ENCODE data around the gene ELAVL1.
"Not testable (repeated sequence)": the region's sequence is repeated elsewhere in the genome, so short reads cannot be mapped to it uniquely, and the experiment has no call there.

ELAVL1 gene

GRCh38 chr19:8005534-8006256 lies at the start of gene ELAVL1:
ELAVL1 (minus strand) TSS chr19:8005641; CDS start chr19:7991815, 13,826 bp downstream.
- peak; percentile 86 for DNase-seq (ENCODE audit: low read depth)

- no peak for DNase-seq (ENCODE audit: low read depth)
These were observed 48.7 kb upstream of the ELAVL1 start for GRCh38 chr19:8054169-8054568.

GRCh38 chr19:8052464-8052859 lies 47.0 kb upstream of the ELAVL1 start, which contains the start of gene CCL25:
CCL25 (plus strand) TSS chr19:8052760; CDS start chr19:8053050, 290 bp downstream.
- DNase-seq (ENCODE audit: low read depth) = no peak

GRCh38 chr19:8050274-8051096 lies 45.0 kb upstream of the ELAVL1 start:
- DNase-seq (ENCODE audit: low read depth) = peak; percentile 88

GRCh38 chr19:8046569-8047165 lies 41.2 kb upstream of the ELAVL1 start:
- no peak for DNase-seq (ENCODE audit: low read depth)

- DNase-seq (ENCODE audit: low read depth) = no peak
These were observed 40.6 kb upstream of the ELAVL1 start for GRCh38 chr19:8045872-8046568.

GRCh38 chr19:8044018-8044417 lies 38.6 kb upstream of the ELAVL1 start:
- DNase-seq (ENCODE audit: low read depth) = no peak

- DNase-seq (ENCODE audit: low read depth) = no peak
These were observed 37.5 kb upstream of the ELAVL1 start for GRCh38 chr19:8042900-8043299.

- DNase-seq (ENCODE audit: low read depth) = no peak
These were observed 36.1 kb upstream of the ELAVL1 start for GRCh38 chr19:8041531-8041931.

- no peak for DNase-seq (ENCODE audit: low read depth)
These were observed 33.8 kb upstream of the ELAVL1 start for GRCh38 chr19:8039231-8039630.

GRCh38 chr19:8038815-8039214 lies 33.4 kb upstream of the ELAVL1 start:
- no peak for DNase-seq (ENCODE audit: low read depth)

GRCh38 chr19:8036434-8037099 lies 31.1 kb upstream of the ELAVL1 start:
- DNase-seq (ENCODE audit: low read depth) = no peak

GRCh38 chr19:8034178-8034525 lies 28.7 kb upstream of the ELAVL1 start:
- no peak for DNase-seq (ENCODE audit: low read depth)

GRCh38 chr19:8033287-8034177 lies 28.1 kb upstream of the ELAVL1 start:
- not testable (repeated sequence) for DNase-seq (ENCODE audit: low read depth)

GRCh38 chr19:8030960-8031359 lies 25.5 kb upstream of the ELAVL1 start:
- DNase-seq (ENCODE audit: low read depth) = no peak

- DNase-seq (ENCODE audit: low read depth) = no peak
These were observed 23.6 kb upstream of the ELAVL1 start for GRCh38 chr19:8028951-8029491.

GRCh38 chr19:8025316-8025715 lies 19.9 kb upstream of the ELAVL1 start:
- no peak for DNase-seq (ENCODE audit: low read depth)

GRCh38 chr19:8024256-8024655 lies 18.8 kb upstream of the ELAVL1 start:
- not testable (repeated sequence) for DNase-seq (ENCODE audit: low read depth)

GRCh38 chr19:8023371-8023770 lies 17.9 kb upstream of the ELAVL1 start:
- no peak for DNase-seq (ENCODE audit: low read depth)

GRCh38 chr19:8022275-8022674 lies 16.8 kb upstream of the ELAVL1 start:
- DNase-seq (ENCODE audit: low read depth) = no peak
